NCI-H2029 treated with DMSO at 0.1 percent for 48 hours (cell line): ENCODE results near the gene CD151.
A peak's percentile ranks its signal among the peaks of the same experiment; 100 is the strongest.

ENCODE experiments used
- DNase-seq: peaks from one replicate; lab custom pipeline; 2025; lab: John Stamatoyannopoulos, UW

CD151 gene

GRCh38 chr11:815675-816432 lies 16.9 kb upstream of the CD151 start:
- no peak for DNase-seq

- no peak for DNase-seq
Measured at GRCh38 chr11:816433-816779, 16.3 kb upstream of the CD151 start.

GRCh38 chr11:818396-819128 lies 14.2 kb upstream of the CD151 start, which contains the start of gene PNPLA2:
Gene PNPLA2 (plus strand): TSS chr11:818914. CDS start chr11:819719, 805 bp downstream.
- DNase-seq = no peak

- DNase-seq = peak; percentile 53
Measured at GRCh38 chr11:819129-819931, 13.4 kb upstream of the CD151 start.

- DNase-seq = peak; percentile 40
Measured at GRCh38 chr11:819943-820649, 12.7 kb upstream of the CD151 start.

GRCh38 chr11:820655-821511 lies 11.9 kb upstream of the CD151 start:
- DNase-seq = no peak

GRCh38 chr11:821512-822371 lies 11.0 kb upstream of the CD151 start:
- no peak for DNase-seq

GRCh38 chr11:823441-824291 lies 9.1 kb upstream of the CD151 start:
- DNase-seq = no peak

GRCh38 chr11:824292-824880 lies 8.4 kb upstream of the CD151 start:
- peak; percentile 66 for DNase-seq

GRCh38 chr11:824942-825341 lies 7.8 kb upstream of the CD151 start:
- DNase-seq = no peak

GRCh38 chr11:825366-826226 lies 7.2 kb upstream of the CD151 start:
- no peak for DNase-seq

- DNase-seq = no peak
Measured at GRCh38 chr11:826227-826621, 6.5 kb upstream of the CD151 start.

GRCh38 chr11:826836-827145 lies 6.0 kb upstream of the CD151 start:
- DNase-seq = no peak

GRCh38 chr11:827146-827896 lies 5.4 kb upstream of the CD151 start:
- no peak for DNase-seq

- DNase-seq = no peak
Measured at GRCh38 chr11:827897-828192, 4.9 kb upstream of the CD151 start, which contains the start of gene CRACR2B. Gene CRACR2B (plus strand): TSS chr11:827919. CDS start chr11:828608, 689 bp downstream.

GRCh38 chr11:828506-829175 lies 4.1 kb upstream of the CD151 start:
- no peak for DNase-seq
